ENCODE results near the gene SLC66A2.

- no peak for TF ChIP-seq POLR2A (IDR thresholded peaks at IDR 0.05)
- no peak for TF ChIP-seq CTCF (IDR thresholded peaks at IDR 0.05)
Measured at GRCh38 chr18:79986726-79987125, 35.3 kb upstream of the SLC66A2 start.

Measured in adrenal gland (tissue), 5 donors.